Measurements from ENCODE around the gene PIGBOS1.

GRCh38 chr15:55360256-55360655, 41.3 kb upstream of the PIGBOS1 start:
- TF ChIP-seq CTCF (IDR thresholded peaks at IDR 0.05) = no peak
- no peak for TF ChIP-seq POLR2A (IDR thresholded peaks at IDR 0.05)
